Stimulated activated CD4-positive, alpha-beta T cell treated with anti-CD3 and anti-CD28 coated beads, Interleukin-12 subunit alpha, Interleukin-12 subunit beta, amount 100 ng/mL, for 4 hours (primary cell): Measurements from ENCODE around the gene KIRREL3.

Experiments used
- DNase-seq: peaks from one replicate; pipeline ENCODE4 v3.0.0-alpha.2; 2020

KIRREL3 gene

GRCh38 chr11:126456783-126457542 is 543.6 kb downstream of the KIRREL3 start:
- no peak for DNase-seq

GRCh38 chr11:126456089-126456488 is 544.5 kb downstream of the KIRREL3 start:
- no peak for DNase-seq

GRCh38 chr11:126452241-126453101 is 548.1 kb downstream of the KIRREL3 start:
- DNase-seq = no peak

GRCh38 chr11:126451211-126451802 is 549.3 kb downstream of the KIRREL3 start:
- DNase-seq = no peak

- no peak for DNase-seq
Observed at GRCh38 chr11:126450806-126451205, 549.8 kb downstream of the KIRREL3 start.

GRCh38 chr11:126450198-126450597 is 550.4 kb downstream of the KIRREL3 start:
- no peak for DNase-seq

- DNase-seq = no peak
Observed at GRCh38 chr11:126446581-126446980, 554.0 kb downstream of the KIRREL3 start.

- DNase-seq = no peak
Observed at GRCh38 chr11:126444072-126444471, 556.5 kb downstream of the KIRREL3 start.

GRCh38 chr11:126443120-126443519 is 557.5 kb downstream of the KIRREL3 start:
- no peak for DNase-seq

GRCh38 chr11:126440792-126441514 is 559.6 kb downstream of the KIRREL3 start:
- DNase-seq = peak; percentile 64

- DNase-seq = no peak
Observed at GRCh38 chr11:126440276-126440675, 560.3 kb downstream of the KIRREL3 start.

- no peak for DNase-seq
Observed at GRCh38 chr11:126438691-126439090, 561.9 kb downstream of the KIRREL3 start.

GRCh38 chr11:126438272-126438671 is 562.3 kb downstream of the KIRREL3 start:
- no peak for DNase-seq

- no peak for DNase-seq
Observed at GRCh38 chr11:126437731-126438130, 562.8 kb downstream of the KIRREL3 start.

- DNase-seq = no peak
Observed at GRCh38 chr11:126436209-126436755, 564.3 kb downstream of the KIRREL3 start.

GRCh38 chr11:126434950-126435335 is 565.6 kb downstream of the KIRREL3 start:
- DNase-seq = no peak

GRCh38 chr11:126433989-126434949 is 566.3 kb downstream of the KIRREL3 start:
- no peak for DNase-seq

- no peak for DNase-seq
Observed at GRCh38 chr11:126433244-126433846, 567.2 kb downstream of the KIRREL3 start.

GRCh38 chr11:126432525-126432924 is 568.0 kb downstream of the KIRREL3 start:
- DNase-seq = no peak

GRCh38 chr11:126432065-126432461 is 568.5 kb downstream of the KIRREL3 start:
- DNase-seq = no peak
